GM23248 (cell line): ENCODE measurements around the gene CLPTM1. TPM values are rescaled to one million over a fixed set of nuclear protein-coding genes. Genes with fewer than 3 reads are reported as not detected.
A peak's percentile ranks its signal among the peaks of the same experiment; 100 is the strongest.

Experiments used
- DNase-seq: peaks from one replicate; pipeline ENCODE4 v3.0.0-alpha.2; 2015
- H2AFZ ChIP-seq: fragments of 200-600 bp; sonication (generic); 2 replicates; pipeline ENCODE4 v1.6.1; 2016; ENCODE audit warnings: antibody characterized with exemption
- H3F3A ChIP-seq: fragments of 200-600 bp; sonication (generic); 2 replicates; pipeline ENCODE4 v1.6.1; 2016; ENCODE audit warnings: mild to moderate bottlenecking, antibody characterized with exemption, mixed run types; ENCODE audit not compliant: insufficient read depth
- H3K27ac ChIP-seq: fragments of 200-600 bp; sonication (generic); 2 replicates; pipeline ENCODE4 v1.5.1; 2016; ENCODE audit warnings: mild to moderate bottlenecking
- H3K27me3 ChIP-seq: fragments of 200-600 bp; sonication (generic); replicated peaks from 2 replicates; pipeline ENCODE4 v1.6.1; 2016; ENCODE audit warnings: mild to moderate bottlenecking; ENCODE audit not compliant: insufficient read depth
- H3K36me3 ChIP-seq: fragments of 200-600 bp; sonication (generic); 2 replicates; pipeline ENCODE4 v1.6.1; 2016; ENCODE audit warnings: low read depth, mild to moderate bottlenecking
- H3K4me1 ChIP-seq: fragments of 200-600 bp; sonication (generic); 2 replicates; pipeline ENCODE4 v1.6.1; 2016; ENCODE audit warnings: mild to moderate bottlenecking; ENCODE audit not compliant: insufficient read depth
- H3K4me2 ChIP-seq: fragments of 200-600 bp; sonication (generic); one replicate; pipeline ENCODE4 v1.6.1; 2016; ENCODE audit warnings: mild to moderate bottlenecking; ENCODE audit not compliant: unreplicated experiment
- H3K4me3 ChIP-seq: fragments of 200-600 bp; sonication (generic); 2 replicates; pipeline ENCODE4 v1.5.1; 2016; ENCODE audit warnings: mild to moderate bottlenecking
- H3K79me2 ChIP-seq: fragments of 200-600 bp; sonication (generic); 2 replicates; pipeline ENCODE4 v1.6.1; 2016; ENCODE audit warnings: mild to moderate bottlenecking; ENCODE audit not compliant: insufficient read depth
- H3K9ac ChIP-seq: fragments of 200-600 bp; sonication (generic); 2 replicates; pipeline ENCODE4 v1.6.1; 2016; ENCODE audit warnings: mild to moderate bottlenecking
- H3K9me2 ChIP-seq: fragments of 200-600 bp; sonication (generic); 2 replicates; pipeline ENCODE4 v1.6.1; 2016; ENCODE audit warnings: mixed run types, mild to moderate bottlenecking, moderate library complexity; ENCODE audit not compliant: insufficient read depth
- H3K9me3 ChIP-seq: fragments of 200-600 bp; sonication (generic); one replicate; pipeline ENCODE4 v1.6.1; 2017; ENCODE audit warnings: low read depth
- H4K20me1 ChIP-seq: fragments of 200-600 bp; sonication (generic); 2 replicates; pipeline ENCODE4 v1.6.0; 2016; ENCODE audit not compliant: insufficient read depth
- EZH2 ChIP-seq: fragments of 200-600 bp; sonication (generic); IDR thresholded peaks from 2 replicates; pipeline ENCODE4 v1.6.1; 2018; ENCODE audit warnings: antibody characterized with exemption, mild to moderate bottlenecking; ENCODE audit not compliant: insufficient read depth, poor library complexity, severe bottlenecking
- EZH2phosphoT487 ChIP-seq: fragments of 200-600 bp; sonication (generic); IDR thresholded peaks from 2 replicates; pipeline ENCODE4 v1.6.1; 2018; ENCODE audit warnings: antibody characterized with exemption, moderate library complexity, mild to moderate bottlenecking, low read depth; ENCODE audit not compliant: insufficient read depth
- WGBS, 2 experiments: methylation state at CpG; one replicate each; pipeline ENCODE4 v1.1.6; 2015 to 2017; ENCODE audit warnings: low lambda C conversion rate in 2 of 2, low coverage in 1 of 2; ENCODE audit errors: missing lambda C conversion rate in 2 of 2; 5-methylcytosine and 5-hydroxymethylcytosine counted together
- in situ Hi-C: fragments of 300-500 bp; cut with MboI; formaldehyde crosslinking; loops from 2 replicates; pipeline ENCODE4 v1.15.0; 2020
- polyA plus RNA-seq: library from polyadenylated mRNA; unstranded; fragments of >200 nt; fragmentation: Nextera tagmentation; extraction: Ambion mirVana; gene quantifications from 2 replicates; pipeline ENCODE4 v1.2.1, GENCODE V29; 2016
- total RNA-seq: library from RNA; depleted of rRNA; stranded (reverse); fragments of >200 nt; shearing (Covaris generic); gene quantifications from 2 replicates; pipeline ENCODE4 v1.2.3, GENCODE V29; 2014

The CLPTM1 gene
- total and polyA plus RNA-seq, 2 experiments from 2014 or later = 40.5 to 103 TPM

DNA sequence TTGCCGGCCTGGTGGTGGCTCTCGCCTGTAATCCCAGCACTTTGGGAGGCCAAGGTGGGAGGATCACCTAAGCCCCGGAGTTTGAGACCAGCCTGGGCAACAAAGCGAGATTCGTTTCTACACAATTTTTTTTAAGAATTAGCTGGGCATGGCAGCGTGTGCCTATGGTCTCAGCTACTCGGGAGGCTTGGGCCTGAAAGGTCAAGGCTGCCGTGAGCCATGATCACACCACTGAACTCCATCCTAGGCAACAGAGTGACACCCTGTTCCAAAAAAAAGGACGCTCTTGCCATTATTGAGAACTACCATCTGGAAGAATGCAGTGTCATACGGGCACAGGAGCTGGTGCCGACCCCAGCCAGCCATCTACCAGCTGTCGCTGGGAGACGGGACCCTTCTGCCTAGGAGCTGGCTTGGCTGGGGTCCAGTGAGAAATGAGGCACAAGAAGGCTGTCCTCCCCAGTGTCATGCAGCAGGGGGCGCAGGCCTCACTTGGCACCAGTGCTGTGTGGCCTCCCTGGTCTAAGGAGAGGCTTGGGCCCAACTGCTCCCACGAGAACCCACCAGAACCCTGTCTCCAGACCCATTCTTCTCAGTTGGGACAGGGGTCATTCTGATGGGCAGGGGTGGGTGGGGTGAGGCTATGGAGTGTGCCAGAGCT is 33.8 kb downstream of the CLPTM1 start:
- TF ChIP-seq EZH2phosphoT487 (no peak), EZH2 (no peak)
- no peaks in the 10 kb centered on the region for H3K4me1 ChIP-seq
- no peaks in the 10 kb centered on the region for H3K79me2 ChIP-seq
- in situ Hi-C loops = no loop called here
- peak; percentile 87 for DNase-seq
- H3F3A ChIP-seq = no peaks in the 10 kb centered on the region
- no peak overlapping the region for H3K4me3 ChIP-seq
- no peak overlapping the region for H3K27ac ChIP-seq
- H3K27me3 ChIP-seq = no peaks in the 10 kb centered on the region
- no peaks in the 10 kb centered on the region for H3K9me3 ChIP-seq
- H3K9ac ChIP-seq = no peak overlapping the region
- WGBS, 2 experiments = 60 to 62% methylated on average over 15 of the region's 15 CpGs
- no peaks in the 10 kb centered on the region for H3K9me2 ChIP-seq
- no peaks in the 10 kb centered on the region; the same call in 1 of the 2 replicates for H3K36me3 ChIP-seq
- no peak overlapping the region for H2AFZ ChIP-seq
- H4K20me1 ChIP-seq = no peaks in the 10 kb centered on the region
- no peak overlapping the region for H3K4me2 ChIP-seq

DNA sequence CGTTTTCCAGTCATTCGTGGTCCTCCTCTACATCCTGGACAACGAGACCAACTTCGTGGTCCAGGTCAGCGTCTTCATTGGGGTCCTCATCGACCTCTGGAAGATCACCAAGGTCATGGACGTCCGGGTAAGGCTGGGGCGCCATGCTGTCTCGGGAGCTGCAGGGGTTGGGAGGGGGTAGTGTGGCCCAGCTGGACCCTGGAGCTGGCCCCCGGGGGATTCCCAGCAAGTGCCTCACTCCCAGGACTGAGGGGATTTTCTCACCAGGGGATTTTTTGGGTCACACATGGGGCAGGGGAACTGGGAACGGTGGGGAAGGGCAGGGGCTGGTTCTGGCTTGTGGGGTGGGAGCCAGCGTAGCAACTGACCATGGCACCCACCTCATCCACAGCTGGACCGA is 35.3 kb downstream of the CLPTM1 start:
- Histone ChIP-seq H3F3A (no peaks in the 10 kb centered on the region), H3K36me3 (no peaks in the 10 kb centered on the region; the same call in 1 of the 2 replicates), H3K27ac (no peak overlapping the region), H3K9me3 (no peaks in the 10 kb centered on the region), H4K20me1 (no peaks in the 10 kb centered on the region), H3K4me2 (no peak overlapping the region), H3K4me3 (no peak overlapping the region), H3K4me1 (no peaks in the 10 kb centered on the region), H3K27me3 (no peaks in the 10 kb centered on the region), H3K79me2 (no peaks in the 10 kb centered on the region), H3K9ac (no peak overlapping the region), H3K9me2 (no peaks in the 10 kb centered on the region), H2AFZ (no peak overlapping the region)
- no peak for DNase-seq
- WGBS, 2 experiments = 86 to 89% methylated on average over 11 to 14 of the region's 14 CpGs
- TF ChIP-seq EZH2phosphoT487 (no peak), EZH2 (no peak)
- in situ Hi-C loops = no loop called here

DNA sequence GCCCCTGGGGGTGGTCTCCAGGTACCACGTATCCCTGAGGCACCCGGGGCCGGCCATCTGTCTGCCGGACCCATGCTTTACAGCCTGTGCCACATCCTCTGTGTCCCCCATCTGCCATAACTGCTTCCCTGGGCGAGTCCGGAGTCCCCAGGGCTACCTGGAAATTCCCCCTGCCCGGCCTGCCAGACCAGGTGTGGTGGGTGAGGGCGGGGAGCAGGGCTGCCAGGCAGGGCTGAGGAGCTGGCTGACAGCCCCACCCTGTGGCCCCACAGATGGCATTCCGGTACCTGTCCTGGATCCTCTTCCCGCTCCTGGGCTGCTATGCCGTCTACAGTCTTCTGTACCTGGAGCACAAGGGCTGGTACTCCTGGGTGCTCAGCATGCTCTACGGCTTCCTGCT is 35.8 kb downstream of the CLPTM1 start:
- in situ Hi-C loops = no loop called here

DNA sequence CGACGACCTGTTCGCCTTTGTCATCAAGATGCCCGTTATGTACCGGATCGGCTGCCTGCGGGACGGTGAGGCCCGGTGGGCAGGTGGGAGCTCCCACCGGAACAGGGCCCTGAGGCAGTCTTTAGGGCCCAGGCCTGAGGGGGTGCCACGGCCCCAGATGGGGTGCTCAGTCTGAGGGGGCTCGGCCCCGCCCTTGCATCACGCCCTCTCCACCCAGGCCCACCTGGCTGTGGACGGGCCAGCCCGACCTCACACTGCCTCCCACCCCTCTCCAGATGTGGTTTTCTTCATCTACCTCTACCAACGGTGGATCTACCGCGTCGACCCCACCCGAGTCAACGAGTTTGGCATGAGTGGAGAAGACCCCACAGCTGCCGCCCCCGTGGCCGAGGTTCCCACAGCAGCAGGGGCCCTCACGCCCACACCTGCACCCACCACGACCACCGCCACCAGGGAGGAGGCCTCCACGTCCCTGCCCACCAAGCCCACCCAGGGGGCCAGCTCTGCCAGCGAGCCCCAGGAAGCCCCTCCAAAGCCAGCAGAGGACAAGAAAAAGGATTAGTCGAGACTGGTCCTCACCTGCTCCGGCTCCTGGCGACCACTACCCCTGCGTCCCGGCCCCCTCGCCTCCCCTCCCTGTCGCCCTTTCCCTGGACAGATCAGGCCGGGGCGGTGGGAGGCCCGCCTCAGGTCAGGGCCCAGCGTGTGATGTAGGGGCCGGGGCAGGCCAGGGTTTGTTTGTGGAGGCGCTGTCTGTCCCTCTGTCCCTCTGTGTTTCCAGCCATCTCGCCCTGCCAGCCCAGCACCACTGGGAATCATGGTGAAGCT is 37.4 kb downstream of the CLPTM1 start:
- WGBS, 2 experiments = 85 to 92% methylated on average over 32 to 43 of the region's 44 CpGs
- Histone ChIP-seq H3K27ac (no peak overlapping the region), H4K20me1 (no peaks in the 10 kb centered on the region), H3K9me2 (no peaks in the 10 kb centered on the region), H3F3A (no peaks in the 10 kb centered on the region), H3K79me2 (no peaks in the 10 kb centered on the region), H3K9me3 (no peaks in the 10 kb centered on the region), H2AFZ (no peak overlapping the region), H3K4me2 (no peak overlapping the region), H3K4me1 (no peaks in the 10 kb centered on the region), H3K4me3 (no peak overlapping the region), H3K36me3 (no peaks in the 10 kb centered on the region), H3K27me3 (no peaks in the 10 kb centered on the region), H3K9ac (no peak overlapping the region)
- DNase-seq = no peak
- in situ Hi-C loops = no loop called here
- TF ChIP-seq EZH2phosphoT487 (no peak), EZH2 (no peak)

More for the DNA sequence above, 35.8 kb downstream of the CLPTM1 start:
- Histone ChIP-seq H3K9me2 (no peaks in the 10 kb centered on the region), H2AFZ (no peak overlapping the region), H3F3A (no peaks in the 10 kb centered on the region), H3K9me3 (no peaks in the 10 kb centered on the region), H3K4me1 (no peaks in the 10 kb centered on the region), H3K27ac (no peak overlapping the region), H3K27me3 (no peaks in the 10 kb centered on the region), H3K36me3 (no peaks in the 10 kb centered on the region; the same call in 1 of the 2 replicates), H3K9ac (no peak overlapping the region), H4K20me1 (no peaks in the 10 kb centered on the region), H3K4me2 (no peak overlapping the region), H3K79me2 (no peaks in the 10 kb centered on the region), H3K4me3 (no peak overlapping the region)
- TF ChIP-seq EZH2phosphoT487 (no peak), EZH2 (no peak)
- 92 to 95% methylated on average over 12 of the region's 12 CpGs for WGBS, 2 experiments
- DNase-seq = no peak
